ENCODE measurements around the gene HIVEP3.

The HIVEP3 gene

GRCh38 chr1:41920658-41921057 lies 1.9 kb upstream of the HIVEP3 start:
- TF ChIP-seq MYC (IDR thresholded peaks at IDR 0.05; ENCODE audit: low read depth, low read length) (no peak), POLR2A (IDR thresholded peaks at IDR 0.05; ENCODE audit: extremely low read depth, insufficient read length) (no peak), MAX (IDR thresholded peaks at IDR 0.05; ENCODE audit: low read depth, low read length) (no peak)
- H3K4me3 ChIP-seq (ENCODE audit: low read depth, low read length), result no peak overlapping the region
- DNase-seq (ENCODE audit: low read depth), result no peak

GRCh38 chr1:41919764-41920397 lies 1.2 kb upstream of the HIVEP3 start:
- peak; percentile 52 for DNase-seq (ENCODE audit: low read depth)
- TF ChIP-seq CTCF (IDR thresholded peaks at IDR 0.05; ENCODE audit: low read depth, low read length) (no peak), POLR2A (IDR thresholded peaks at IDR 0.05; ENCODE audit: extremely low read depth, insufficient read length) (no peak), MYC (IDR thresholded peaks at IDR 0.05; ENCODE audit: low read depth, low read length) (no peak), MAX (IDR thresholded peaks at IDR 0.05; ENCODE audit: low read depth, low read length) (no peak)
- H3K4me3 ChIP-seq (ENCODE audit: low read depth, low read length), result no peak overlapping the region

GRCh38 chr1:41919131-41919530 lies 409 bp upstream of the HIVEP3 start:
- H3K4me3 ChIP-seq (ENCODE audit: low read depth, low read length), result no peak overlapping the region
- no peak for TF ChIP-seq MAX (IDR thresholded peaks at IDR 0.05; ENCODE audit: low read depth, low read length)
- no peak for TF ChIP-seq POLR2A (IDR thresholded peaks at IDR 0.05; ENCODE audit: extremely low read depth, insufficient read length)
- TF ChIP-seq CTCF (IDR thresholded peaks at IDR 0.05; ENCODE audit: low read depth, low read length), result no peak
- no peak for TF ChIP-seq MYC (IDR thresholded peaks at IDR 0.05; ENCODE audit: low read depth, low read length)
- no peak for DNase-seq (ENCODE audit: low read depth)

GRCh38 chr1:41917835-41918449 lies 780 bp downstream of the HIVEP3 start:
- DNase-seq (ENCODE audit: low read depth), result no peak
- TF ChIP-seq MYC (IDR thresholded peaks at IDR 0.05; ENCODE audit: low read depth, low read length) (no peak), POLR2A (IDR thresholded peaks at IDR 0.05; ENCODE audit: extremely low read depth, insufficient read length) (no peak), MAX (IDR thresholded peaks at IDR 0.05; ENCODE audit: low read depth, low read length) (no peak)
- H3K4me3 ChIP-seq (ENCODE audit: low read depth, low read length), result no peak overlapping the region

GRCh38 chr1:41917076-41917475 lies 1.6 kb downstream of the HIVEP3 start:
- TF ChIP-seq CTCF (IDR thresholded peaks at IDR 0.05; ENCODE audit: low read depth, low read length) (no peak), MYC (IDR thresholded peaks at IDR 0.05; ENCODE audit: low read depth, low read length) (no peak), POLR2A (IDR thresholded peaks at IDR 0.05; ENCODE audit: extremely low read depth, insufficient read length) (no peak), MAX (IDR thresholded peaks at IDR 0.05; ENCODE audit: low read depth, low read length) (no peak)
- DNase-seq (ENCODE audit: low read depth), result no peak
- no peak overlapping the region for H3K4me3 ChIP-seq (ENCODE audit: low read depth, low read length)

GRCh38 chr1:41915786-41916571 lies 2.7 kb downstream of the HIVEP3 start:
- no peak overlapping the region for H3K4me3 ChIP-seq (ENCODE audit: low read depth, low read length)
- DNase-seq (ENCODE audit: low read depth), result no peak
- TF ChIP-seq CTCF (IDR thresholded peaks at IDR 0.05; ENCODE audit: low read depth, low read length) (no peak), MAX (IDR thresholded peaks at IDR 0.05; ENCODE audit: low read depth, low read length) (no peak), POLR2A (IDR thresholded peaks at IDR 0.05; ENCODE audit: extremely low read depth, insufficient read length) (no peak), MYC (IDR thresholded peaks at IDR 0.05; ENCODE audit: low read depth, low read length) (no peak)
